HUES6 (cell line): Measurements from ENCODE around the gene CETP.

Experiments
- H3K27ac ChIP-seq: 2 replicates; pipeline ENCODE4 v1.7.0; 2013; ENCODE audit warnings: low read depth, mild to moderate bottlenecking, low read length, inconsistent platforms
- H3K27me3 ChIP-seq: 2 replicates; pipeline ENCODE4 v1.6.1; 2013; ENCODE audit warnings: low read length; ENCODE audit not compliant: control insufficient read depth, insufficient read depth
- H3K36me3 ChIP-seq: 2 replicates; pipeline ENCODE4 v1.6.1; 2013; ENCODE audit warnings: low read length; ENCODE audit not compliant: control insufficient read depth, insufficient read depth
- H3K4me1 ChIP-seq: 2 replicates; pipeline ENCODE4 v1.6.1; 2013; ENCODE audit warnings: low read length; ENCODE audit not compliant: control insufficient read depth, insufficient read depth
- H3K4me3 ChIP-seq: 2 replicates; pipeline ENCODE4 v1.5.1; 2013; ENCODE audit warnings: low read depth, low read length
- H3K9ac ChIP-seq: one replicate; pipeline ENCODE4 v1.6.1; 2013; ENCODE audit warnings: mild to moderate bottlenecking, low read length
- H3K9me3 ChIP-seq: 2 replicates; pipeline ENCODE4 v1.6.1; 2013; ENCODE audit warnings: low read depth, low read length; ENCODE audit not compliant: control insufficient read depth, insufficient read depth

The CETP gene

DNA sequence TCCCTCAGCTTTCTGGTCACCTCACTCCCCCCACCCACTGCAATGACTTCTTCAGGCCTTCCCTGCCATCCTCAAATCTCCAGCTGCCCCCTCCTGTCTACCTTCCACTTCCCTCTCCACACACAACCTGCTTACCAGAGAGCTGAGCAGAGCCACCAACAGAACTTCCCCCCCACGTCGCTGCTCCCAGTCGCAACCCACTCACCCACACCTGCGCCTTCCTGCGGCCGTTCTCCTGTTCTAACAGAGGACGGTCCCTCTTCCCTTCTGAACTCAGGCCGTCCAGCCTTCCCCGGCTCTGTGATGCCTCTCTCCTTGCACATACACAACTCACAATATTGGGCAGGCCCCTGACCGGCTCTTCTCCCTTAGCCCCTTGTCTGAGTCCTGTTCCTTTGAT lies 14.0 kb downstream of the CETP start:
- no peak overlapping the region for H3K27ac ChIP-seq
- no peaks in the 10 kb centered on the region for H3K27me3 ChIP-seq
- no peaks in the 10 kb centered on the region for H3K4me1 ChIP-seq
- no peak overlapping the region for H3K9ac ChIP-seq
- H3K4me3 ChIP-seq: no peak overlapping the region
- no peaks in the 10 kb centered on the region for H3K36me3 ChIP-seq
- no peaks in the 10 kb centered on the region for H3K9me3 ChIP-seq

DNA sequence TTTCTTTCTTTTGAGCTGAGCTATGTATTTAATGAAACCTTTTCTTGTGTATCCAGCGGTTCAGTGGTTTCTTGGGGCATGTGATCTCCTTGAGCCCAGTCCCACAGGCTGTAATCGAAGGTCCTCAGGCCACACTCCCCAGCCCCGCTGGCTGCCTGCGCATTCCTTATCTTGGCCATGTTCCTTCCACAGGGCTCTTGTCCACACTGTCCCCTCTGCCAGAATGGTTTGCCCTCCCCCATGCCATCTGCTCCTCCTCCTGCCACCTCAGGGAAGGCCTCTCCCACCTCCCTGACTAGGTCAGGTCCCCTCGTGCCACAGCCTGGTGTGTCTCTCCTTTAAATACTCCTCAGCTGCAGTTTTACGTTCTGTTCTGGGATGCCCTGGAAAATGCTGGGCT lies 15.5 kb downstream of the CETP start:
- H3K9me3 ChIP-seq: no peaks in the 10 kb centered on the region
- no peak overlapping the region for H3K9ac ChIP-seq
- no peaks in the 10 kb centered on the region for H3K27me3 ChIP-seq
- H3K4me1 ChIP-seq: no peaks in the 10 kb centered on the region
- H3K27ac ChIP-seq: no peak overlapping the region
- H3K36me3 ChIP-seq: no peaks in the 10 kb centered on the region
- no peak overlapping the region for H3K4me3 ChIP-seq

DNA sequence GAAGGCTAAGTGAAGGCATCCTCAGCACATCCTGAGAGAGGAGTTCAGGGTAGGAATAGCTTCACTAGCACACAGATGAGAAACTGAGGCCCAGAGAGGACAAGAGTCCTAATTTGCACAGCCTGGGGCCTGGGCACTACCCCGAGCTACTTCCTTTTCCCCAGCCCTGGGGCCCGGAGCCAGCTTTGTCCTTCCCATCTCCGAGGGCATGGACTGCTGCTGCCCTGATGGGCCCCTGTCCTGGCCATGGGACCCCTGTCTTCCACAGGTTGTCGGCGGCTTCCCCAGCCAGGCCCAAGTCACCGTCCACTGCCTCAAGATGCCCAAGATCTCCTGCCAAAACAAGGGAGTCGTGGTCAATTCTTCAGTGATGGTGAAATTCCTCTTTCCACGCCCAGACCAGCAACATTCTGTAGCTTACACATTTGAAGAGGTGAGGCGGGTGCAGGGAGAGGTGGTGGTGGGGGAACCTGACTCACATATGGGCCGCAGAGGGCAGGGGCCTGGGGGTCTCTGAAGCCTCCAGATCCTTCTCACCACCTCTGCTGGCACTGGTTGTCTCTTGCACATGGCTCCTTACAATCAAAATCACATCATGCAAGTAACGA lies 16.2 kb downstream of the CETP start:
- no peaks in the 10 kb centered on the region for H3K36me3 ChIP-seq
- no peak overlapping the region for H3K9ac ChIP-seq
- no peak overlapping the region for H3K27ac ChIP-seq
- no peaks in the 10 kb centered on the region for H3K4me1 ChIP-seq
- H3K4me3 ChIP-seq: no peak overlapping the region
- no peaks in the 10 kb centered on the region for H3K9me3 ChIP-seq
- no peaks in the 10 kb centered on the region for H3K27me3 ChIP-seq

DNA sequence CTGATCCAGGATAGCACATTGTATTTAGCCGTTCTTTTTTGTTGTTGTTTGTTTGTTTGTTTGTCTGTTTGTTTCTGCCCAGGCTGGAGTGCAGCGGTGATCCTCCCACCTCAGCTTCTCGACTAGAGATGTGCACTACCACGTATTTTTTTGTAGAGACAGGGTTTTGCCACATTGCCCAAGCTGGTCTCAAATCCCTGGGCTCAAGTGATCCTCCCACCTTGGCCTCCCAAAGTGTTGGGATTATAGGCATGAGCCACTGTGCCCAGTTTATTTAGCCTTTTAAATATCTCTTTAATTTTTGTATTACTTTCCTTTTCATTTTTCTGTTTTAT lies 18.4 kb downstream of the CETP start:
- no peaks in the 10 kb centered on the region for H3K27me3 ChIP-seq

DNA sequence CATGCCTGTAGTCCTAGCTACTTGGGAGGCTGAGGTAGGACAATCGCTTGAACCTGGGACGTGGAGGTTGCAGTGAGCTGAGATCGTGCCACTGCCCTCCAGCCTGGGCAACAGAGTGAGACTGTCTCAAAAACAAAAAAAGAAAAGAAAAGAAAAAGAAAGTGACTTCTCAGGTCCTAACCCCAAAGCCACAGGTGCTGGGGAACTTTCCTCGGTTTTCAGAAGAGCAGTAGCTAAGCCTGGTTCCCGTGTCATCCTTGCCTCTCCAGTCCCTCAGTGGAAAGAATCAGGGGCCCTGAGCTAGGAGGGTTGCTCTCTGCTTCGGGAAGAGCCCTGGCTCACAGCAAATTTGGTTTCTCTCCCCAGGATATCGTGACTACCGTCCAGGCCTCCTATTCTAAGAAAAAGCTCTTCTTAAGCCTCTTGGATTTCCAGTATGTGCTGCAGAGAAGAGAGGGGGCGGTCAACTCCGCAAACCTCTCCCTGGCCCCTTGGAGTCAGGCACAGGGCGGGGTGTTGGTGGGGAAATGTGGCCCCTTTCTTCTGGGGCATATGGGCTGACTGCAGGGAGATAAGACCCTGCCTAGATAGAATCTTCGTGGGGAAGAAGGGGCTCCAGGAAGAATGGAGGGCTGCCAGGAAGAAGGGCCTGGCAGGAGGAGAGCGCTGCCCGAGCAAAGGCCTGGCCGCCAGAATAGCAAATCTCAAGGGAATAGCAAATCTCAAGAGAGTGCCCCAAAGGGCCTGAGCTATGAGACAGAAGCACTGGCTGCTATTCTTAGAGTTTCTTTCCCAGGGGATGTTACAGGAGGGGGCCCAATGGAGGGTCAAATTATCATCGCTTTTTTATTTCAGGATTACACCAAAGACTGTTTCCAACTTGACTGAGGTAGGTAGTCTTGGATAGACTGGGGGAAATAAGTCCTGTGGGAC lies 19.3 kb downstream of the CETP start:
- no peak overlapping the region for H3K9ac ChIP-seq
- H3K27ac ChIP-seq: no peak overlapping the region
- peaks cover 10% of the 10 kb centered on the region; the same call in 1 of the 2 replicates for H3K4me1 ChIP-seq
- no peak overlapping the region for H3K4me3 ChIP-seq
- no peaks in the 10 kb centered on the region for H3K36me3 ChIP-seq
- H3K9me3 ChIP-seq: no peaks in the 10 kb centered on the region
- no peaks in the 10 kb centered on the region for H3K27me3 ChIP-seq

More for the DNA sequence above, 18.4 kb downstream of the CETP start:
- Histone ChIP-seq H3K4me3 (no peak overlapping the region), H3K4me1 (peaks cover 6% of the 10 kb centered on the region; the same call in 1 of the 2 replicates), H3K9me3 (no peaks in the 10 kb centered on the region), H3K36me3 (no peaks in the 10 kb centered on the region), H3K27ac (no peak overlapping the region), H3K9ac (no peak overlapping the region)

DNA sequence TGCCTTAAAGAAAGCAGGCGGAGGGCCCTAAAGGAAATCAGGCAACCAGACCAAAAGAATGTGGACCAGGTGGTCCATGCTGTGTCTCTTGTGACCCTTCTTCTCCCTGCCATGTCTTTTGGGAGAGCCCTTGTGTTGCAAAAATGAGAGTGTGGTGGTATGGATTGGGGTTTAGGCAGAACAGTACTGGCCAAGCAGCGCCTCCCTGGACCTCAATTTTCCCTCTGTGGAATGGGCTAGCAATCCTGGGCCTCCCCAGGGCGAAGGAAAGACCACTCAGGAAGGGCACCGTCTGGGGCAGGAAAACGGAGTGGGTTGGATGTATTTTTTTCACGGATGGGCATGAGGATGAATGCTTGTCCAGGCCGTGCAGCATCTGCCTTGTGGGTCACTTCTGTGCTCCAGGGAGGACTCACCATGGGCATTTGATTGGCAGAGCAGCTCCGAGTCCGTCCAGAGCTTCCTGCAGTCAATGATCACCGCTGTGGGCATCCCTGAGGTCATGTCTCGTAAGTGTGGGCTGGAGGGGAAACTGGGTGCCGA lies 20.1 kb downstream of the CETP start:
- H3K4me1 ChIP-seq: peaks cover 10% of the 10 kb centered on the region; the same call in 1 of the 2 replicates

DNA sequence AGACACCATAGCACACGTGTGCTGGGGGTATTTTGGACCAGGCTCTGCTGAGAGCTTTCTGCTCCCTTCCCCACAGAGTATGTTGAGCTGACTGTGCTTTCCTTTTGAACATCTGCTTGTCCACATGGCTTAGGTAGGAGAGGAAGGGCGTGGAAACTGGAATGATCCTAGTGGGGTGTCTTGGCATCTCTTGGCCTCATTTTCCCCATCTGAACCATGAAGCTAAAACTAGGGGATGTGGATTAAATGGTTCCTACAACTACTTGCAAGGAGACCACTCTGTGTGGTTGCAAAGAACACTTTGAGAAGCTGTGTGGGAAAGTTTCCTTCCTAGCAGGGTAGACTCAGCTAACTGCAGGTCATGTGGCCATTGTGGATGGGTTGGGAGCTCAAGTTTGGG lies 20.9 kb downstream of the CETP start:
- Histone ChIP-seq H3K36me3 (no peaks in the 10 kb centered on the region), H3K27me3 (peaks cover 5% of the 10 kb centered on the region), H3K4me3 (no peak overlapping the region), H3K4me1 (peaks cover 10% of the 10 kb centered on the region; the same call in 1 of the 2 replicates), H3K9me3 (no peaks in the 10 kb centered on the region), H3K27ac (no peak overlapping the region), H3K9ac (no peak overlapping the region)

More for the DNA sequence above, 20.1 kb downstream of the CETP start:
- no peak overlapping the region for H3K9ac ChIP-seq
- H3K9me3 ChIP-seq: no peaks in the 10 kb centered on the region
- H3K4me3 ChIP-seq: no peak overlapping the region
- no peak overlapping the region for H3K27ac ChIP-seq
- H3K27me3 ChIP-seq: no peaks in the 10 kb centered on the region
- no peaks in the 10 kb centered on the region for H3K36me3 ChIP-seq

DNA sequence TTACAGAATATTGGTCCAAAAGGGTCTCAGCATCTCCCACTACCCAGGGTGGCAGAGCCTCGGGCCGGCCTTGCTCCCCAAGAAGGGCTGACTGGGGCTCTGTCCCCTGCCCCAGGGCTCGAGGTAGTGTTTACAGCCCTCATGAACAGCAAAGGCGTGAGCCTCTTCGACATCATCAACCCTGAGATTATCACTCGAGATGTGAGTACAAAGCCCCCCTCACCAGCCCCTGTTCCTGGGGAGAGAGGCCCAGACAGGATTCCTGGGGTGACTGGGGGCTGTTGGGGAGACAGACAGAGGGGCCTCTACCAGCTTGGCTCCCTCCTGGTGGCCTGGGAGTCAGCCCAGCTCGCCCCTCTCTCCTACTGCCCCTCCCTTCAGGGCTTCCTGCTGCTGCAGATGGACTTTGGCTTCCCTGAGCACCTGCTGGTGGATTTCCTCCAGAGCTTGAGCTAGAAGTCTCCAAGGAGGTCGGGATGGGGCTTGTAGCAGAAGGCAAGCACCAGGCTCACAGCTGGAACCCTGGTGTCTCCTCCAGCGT lies 21.5 kb downstream of the CETP start:
- Histone ChIP-seq H3K4me3 (no peak overlapping the region), H3K9ac (no peak overlapping the region), H3K36me3 (no peaks in the 10 kb centered on the region), H3K27me3 (peaks cover 11% of the 10 kb centered on the region), H3K27ac (no peak overlapping the region), H3K9me3 (no peaks in the 10 kb centered on the region), H3K4me1 (peaks cover 10% of the 10 kb centered on the region; the same call in 1 of the 2 replicates)

DNA sequence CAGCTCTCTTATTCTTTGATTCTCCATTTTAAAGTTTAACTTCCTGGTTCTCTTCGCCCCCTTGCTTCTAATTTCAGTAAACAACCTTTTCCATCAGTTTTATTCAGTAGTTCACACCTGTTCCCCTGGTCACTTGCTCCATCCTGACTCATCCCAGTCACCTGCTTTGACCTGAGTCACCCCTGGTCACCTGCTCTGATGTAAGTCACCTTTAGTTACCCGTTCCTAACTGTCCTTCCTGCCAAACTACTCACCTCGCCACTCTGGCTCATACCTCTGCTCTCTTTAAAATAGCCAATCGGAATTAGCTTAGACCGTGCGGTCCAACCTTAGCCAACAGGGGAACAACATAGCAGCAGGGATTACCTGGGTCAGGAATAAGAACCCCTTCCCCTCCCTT lies 22.9 kb downstream of the CETP start:
- H3K9ac ChIP-seq: no peak overlapping the region
- H3K4me1 ChIP-seq: peaks cover 10% of the 10 kb centered on the region; the same call in 1 of the 2 replicates

DNA sequence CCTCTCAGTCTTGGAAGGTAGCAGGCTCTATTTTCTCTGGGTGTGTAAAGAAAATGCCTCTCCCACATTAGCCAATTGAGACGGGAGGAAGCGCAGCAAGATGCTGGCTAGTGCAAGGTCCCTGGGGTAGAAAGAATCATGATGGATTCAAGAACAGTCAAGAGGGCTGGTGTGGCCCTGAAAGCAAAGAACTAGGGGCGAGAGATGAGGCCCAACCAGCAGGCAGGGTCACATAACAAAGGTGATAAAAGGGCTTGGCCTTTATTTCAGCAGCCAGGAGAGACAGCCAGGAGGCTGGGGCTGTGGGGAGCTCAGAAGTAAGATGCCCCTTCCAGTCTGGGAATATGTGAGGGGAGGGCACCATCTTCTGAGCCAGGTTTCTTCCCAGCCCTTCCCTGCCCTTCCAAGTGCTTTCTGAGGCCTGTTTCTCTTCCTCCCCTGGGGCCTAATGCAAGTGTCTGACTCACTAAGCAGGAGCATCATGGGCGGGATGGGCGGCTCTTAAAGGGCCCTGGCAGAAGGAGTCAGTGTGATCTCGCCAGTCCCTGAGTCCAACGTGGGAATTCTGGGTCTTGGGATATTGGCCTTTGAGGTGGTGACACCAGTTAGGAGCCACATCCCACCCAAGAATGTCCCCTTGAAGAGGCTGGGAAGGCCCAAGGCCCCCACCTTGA lies 23.7 kb downstream of the CETP start:
- H3K4me1 ChIP-seq: peaks cover 16% of the 10 kb centered on the region; the same call in 1 of the 2 replicates
- H3K9me3 ChIP-seq: no peaks in the 10 kb centered on the region
- H3K36me3 ChIP-seq: no peaks in the 10 kb centered on the region
- no peak overlapping the region for H3K4me3 ChIP-seq
- no peak overlapping the region for H3K9ac ChIP-seq
- H3K27ac ChIP-seq: no peak overlapping the region
- H3K27me3 ChIP-seq: peaks cover 32% of the 10 kb centered on the region

More for the DNA sequence above, 22.9 kb downstream of the CETP start:
- no peak overlapping the region for H3K27ac ChIP-seq
- no peak overlapping the region for H3K4me3 ChIP-seq
- peaks cover 24% of the 10 kb centered on the region for H3K27me3 ChIP-seq
- H3K36me3 ChIP-seq: no peaks in the 10 kb centered on the region
- H3K9me3 ChIP-seq: no peaks in the 10 kb centered on the region
